Lower lobe of right lung (tissue), 2 donors: Measurements from ENCODE around the gene ZNRF3. TPM values are rescaled to one million over a fixed set of nuclear protein-coding genes. Genes with fewer than 3 reads are reported as not detected.

ENCODE experiments used
- ATAC-seq, 2 donors: fragments of 200-7000 bp; cut with Tn5 transposase; one replicate each; pipeline ENCODE4 v1.9.1; 2020 to 2022; ENCODE audit warnings: mild to moderate bottlenecking in 2 of 2, moderate library complexity in 2 of 2
- DNase-seq: peaks from one replicate; pipeline ENCODE4 v3.0.0-alpha.2; 2020
- H3K27ac ChIP-seq: fragments of 200-600 bp; one replicate; pipeline ENCODE4 v1.8.0; 2022
- H3K27me3 ChIP-seq: fragments of 200-600 bp; one replicate; pipeline ENCODE4 v1.8.0; 2022; ENCODE audit warnings: low read depth
- H3K36me3 ChIP-seq: fragments of 200-600 bp; one replicate; pipeline ENCODE4 v1.8.0; 2022; ENCODE audit warnings: mild to moderate bottlenecking
- H3K4me1 ChIP-seq: fragments of 200-600 bp; one replicate; pipeline ENCODE4 v1.8.0; 2022
- H3K4me3 ChIP-seq: fragments of 200-600 bp; one replicate; pipeline ENCODE4 v1.8.0; 2022; ENCODE audit warnings: mild to moderate bottlenecking
- H3K9me3 ChIP-seq: fragments of 200-600 bp; one replicate; pipeline ENCODE4 v1.8.0; 2022
- intact Hi-C: fragments of 100-400 bp; cut with DNase I; formaldehyde crosslinking; loops from one replicate; pipeline ENCODE4 v1.11.0; 2022
- total RNA-seq: library from RNA; stranded (reverse); fragmentation: NEBNext Ultra II Directional; extraction: Animal tissue kit (Norgen Biotek cat#: 25700); gene quantifications from one replicate; pipeline ENCODE4 v1.2.1, GENCODE V29; 2021
- TF ChIP-seq, protein P1 (sequence below): fragments of 200-600 bp; IDR thresholded peaks from one replicate; pipeline ENCODE4 v1.8.0; 2022; ENCODE audit warnings: antibody characterized with exemption, mild to moderate bottlenecking
- donor health status: DM: no; HTN: yes; CAD: no; lungs with severe emphysema.

Gene ZNRF3
- total RNA-seq, 1 donor from 2014 or later = 11.3 TPM

- TF ChIP-seq, protein P1, sequence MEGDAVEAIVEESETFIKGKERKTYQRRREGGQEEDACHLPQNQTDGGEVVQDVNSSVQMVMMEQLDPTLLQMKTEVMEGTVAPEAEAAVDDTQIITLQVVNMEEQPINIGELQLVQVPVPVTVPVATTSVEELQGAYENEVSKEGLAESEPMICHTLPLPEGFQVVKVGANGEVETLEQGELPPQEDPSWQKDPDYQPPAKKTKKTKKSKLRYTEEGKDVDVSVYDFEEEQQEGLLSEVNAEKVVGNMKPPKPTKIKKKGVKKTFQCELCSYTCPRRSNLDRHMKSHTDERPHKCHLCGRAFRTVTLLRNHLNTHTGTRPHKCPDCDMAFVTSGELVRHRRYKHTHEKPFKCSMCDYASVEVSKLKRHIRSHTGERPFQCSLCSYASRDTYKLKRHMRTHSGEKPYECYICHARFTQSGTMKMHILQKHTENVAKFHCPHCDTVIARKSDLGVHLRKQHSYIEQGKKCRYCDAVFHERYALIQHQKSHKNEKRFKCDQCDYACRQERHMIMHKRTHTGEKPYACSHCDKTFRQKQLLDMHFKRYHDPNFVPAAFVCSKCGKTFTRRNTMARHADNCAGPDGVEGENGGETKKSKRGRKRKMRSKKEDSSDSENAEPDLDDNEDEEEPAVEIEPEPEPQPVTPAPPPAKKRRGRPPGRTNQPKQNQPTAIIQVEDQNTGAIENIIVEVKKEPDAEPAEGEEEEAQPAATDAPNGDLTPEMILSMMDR = no peak
- intact Hi-C loops = no loop called here
- H3K27me3 ChIP-seq = no peaks in the 10 kb centered on the region
- ATAC-seq = peak; percentile 80 to 86
- no peaks in the 10 kb centered on the region for H3K9me3 ChIP-seq
- H3K4me1 ChIP-seq = peaks cover 46% of the 10 kb centered on the region
- no peak overlapping the region for H3K4me3 ChIP-seq
- DNase-seq = peak; percentile 79
- H3K36me3 ChIP-seq = no peaks in the 10 kb centered on the region
- no peak overlapping the region for H3K27ac ChIP-seq
Measured at GRCh38 chr22:28923826-28924732, 40.7 kb downstream of the ZNRF3 start.

- Histone ChIP-seq H3K4me1 (peaks cover 48% of the 10 kb centered on the region), H3K4me3 (no peak overlapping the region), H3K27ac (no peak overlapping the region), H3K9me3 (no peaks in the 10 kb centered on the region), H3K27me3 (no peaks in the 10 kb centered on the region), H3K36me3 (no peaks in the 10 kb centered on the region)
- ATAC-seq = no peak
- TF ChIP-seq, protein P1 = no peak
- intact Hi-C loops = no loop called here
- no peak for DNase-seq
Measured at GRCh38 chr22:28925916-28926315, 42.5 kb downstream of the ZNRF3 start.

DNA sequence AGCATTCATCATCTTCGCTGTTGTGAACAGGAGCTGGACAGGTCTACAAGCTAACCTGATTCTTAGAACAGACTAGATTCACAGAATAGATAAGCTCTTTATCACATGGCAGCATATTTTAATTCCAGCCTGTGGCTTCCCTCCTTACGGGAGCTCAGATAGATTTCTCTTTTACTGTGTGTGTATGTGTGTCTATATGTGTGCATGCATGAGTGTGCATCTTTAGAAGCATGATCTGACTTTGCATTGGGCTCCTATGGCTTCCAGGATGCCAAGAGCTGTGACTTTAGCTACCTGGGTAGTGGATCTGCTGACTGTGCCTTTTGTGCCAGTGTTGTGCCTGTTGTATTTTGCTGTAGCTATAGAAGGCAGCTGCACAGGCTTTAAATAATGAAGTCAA is 44.3 kb downstream of the ZNRF3 start:
- no peak for ATAC-seq
- intact Hi-C loops = no loop called here

DNA sequence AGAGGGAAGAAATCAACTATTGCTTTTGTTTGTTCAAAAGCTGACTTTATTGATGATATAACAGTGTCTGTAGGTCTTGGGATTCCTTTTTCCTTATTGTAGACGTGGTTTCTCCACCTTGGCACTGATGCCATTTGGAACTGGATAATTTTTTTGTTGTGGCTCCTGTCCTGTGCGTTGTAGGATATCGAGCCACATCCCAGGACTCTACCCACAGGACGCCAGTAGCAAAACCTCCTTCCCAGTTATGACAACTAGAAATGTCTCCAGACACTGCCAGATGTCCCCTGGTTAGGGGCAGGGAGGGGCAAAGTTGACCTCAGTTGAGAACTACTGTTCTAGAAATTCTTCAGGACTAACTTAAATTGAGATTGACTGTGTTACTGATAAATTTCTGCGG is 45.8 kb downstream of the ZNRF3 start:
- DNase-seq = no peak
- no peaks in the 10 kb centered on the region for H3K9me3 ChIP-seq
- intact Hi-C loops = no loop called here
- H3K4me1 ChIP-seq = peaks cover 35% of the 10 kb centered on the region
- no peaks in the 10 kb centered on the region for H3K27me3 ChIP-seq
- no peak for ATAC-seq
- no peaks in the 10 kb centered on the region for H3K36me3 ChIP-seq
- TF ChIP-seq, protein P1 = no peak
- no peak overlapping the region for H3K4me3 ChIP-seq
- no peak overlapping the region for H3K27ac ChIP-seq

More for the DNA sequence above, 44.3 kb downstream of the ZNRF3 start:
- Histone ChIP-seq H3K4me3 (no peak overlapping the region), H3K36me3 (no peaks in the 10 kb centered on the region), H3K9me3 (no peaks in the 10 kb centered on the region), H3K4me1 (peaks cover 47% of the 10 kb centered on the region), H3K27me3 (no peaks in the 10 kb centered on the region), H3K27ac (no peak overlapping the region)
- no peak for DNase-seq
- TF ChIP-seq, protein P1 = no peak

DNA sequence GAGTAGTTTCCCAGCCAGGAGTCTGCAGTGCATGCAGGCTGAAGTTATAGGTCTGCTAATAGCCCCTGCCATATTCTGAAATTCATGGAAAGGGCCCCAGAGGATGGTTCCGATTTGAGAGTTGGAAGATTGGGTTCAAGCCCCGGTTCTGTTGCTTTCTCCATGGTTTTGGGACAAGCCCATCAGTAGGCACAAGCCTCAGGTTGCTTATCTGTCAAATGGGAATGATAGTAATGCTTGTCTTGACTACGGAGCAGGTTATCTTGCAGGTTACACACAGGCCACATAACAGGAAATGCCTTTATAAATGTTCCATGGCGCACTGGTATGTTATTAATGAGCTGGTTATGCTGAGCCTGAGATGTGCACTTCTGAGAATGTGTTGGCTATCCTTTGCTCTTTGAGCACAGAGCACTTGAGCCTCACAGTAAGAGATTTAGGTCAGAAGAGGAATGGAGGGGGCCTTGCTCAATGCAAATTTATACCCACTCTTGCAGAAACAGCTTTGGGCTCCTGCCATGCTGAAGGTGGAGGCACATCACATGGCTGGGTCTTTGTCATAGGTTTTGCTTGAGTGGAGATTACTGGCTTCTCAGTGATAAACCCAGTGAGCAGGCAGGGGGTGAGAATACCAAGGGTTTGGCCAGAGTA is 47.1 kb downstream of the ZNRF3 start:
- DNase-seq (no peak), ATAC-seq (peak; percentile 24 to 54)
- intact Hi-C loops = no loop called here
- no peak overlapping the region for H3K27ac ChIP-seq
- H3K4me1 ChIP-seq = peaks cover 42% of the 10 kb centered on the region
- TF ChIP-seq, protein P1 = no peak
- no peaks in the 10 kb centered on the region for H3K9me3 ChIP-seq
- H3K27me3 ChIP-seq = no peaks in the 10 kb centered on the region
- no peak overlapping the region for H3K4me3 ChIP-seq
- H3K36me3 ChIP-seq = no peaks in the 10 kb centered on the region
